Activated T-helper 2 cell treated with anti-CD3 and anti-CD28 coated beads, Interferon-gamma antibody, Interleukin-2, Interleukin-4, amounts not matched to agents 10 μg/mL and 5 μg/mL and 100 μg/mL, durations not matched to agents 14 hours and 24 hours and 36 hours (primary cell): ENCODE results near the gene CCDC112. TPM values are rescaled to one million over a fixed set of nuclear protein-coding genes. Genes with fewer than 3 reads are reported as not detected.
"Not testable (repeated sequence)": the region's sequence is repeated elsewhere in the genome, so short reads cannot be mapped to it uniquely, and the experiment has no call there.

ENCODE experiments used
- DNase-seq: peaks from one replicate; pipeline ENCODE4 v3.0.0; 2021; ENCODE audit warnings: low spot score
- H3K27ac Mint-ChIP-seq: one replicate; pipeline ENCODE4 v1.8.0; 2021; ENCODE audit warnings: mixed read lengths
- H3K27me3 Mint-ChIP-seq: one replicate; pipeline ENCODE4 v1.8.0; 2021; ENCODE audit warnings: low read depth, mixed read lengths
- H3K36me3 Mint-ChIP-seq: one replicate; pipeline ENCODE4 v1.8.0; 2021; ENCODE audit warnings: low read depth, mixed read lengths
- H3K4me1 Mint-ChIP-seq: one replicate; pipeline ENCODE4 v1.8.0; 2021; ENCODE audit warnings: low read depth, mixed read lengths
- H3K4me3 Mint-ChIP-seq: one replicate; pipeline ENCODE4 v1.8.0; 2021; ENCODE audit warnings: low read depth, mild to moderate bottlenecking, moderate library complexity, mixed read lengths
- H3K9me3 Mint-ChIP-seq: one replicate; pipeline ENCODE4 v1.8.0; 2021; ENCODE audit warnings: mixed read lengths
- intact Hi-C: fragments of 100-400 bp; cut with micrococcal nuclease; formaldehyde crosslinking; loops from one replicate; pipeline ENCODE4 v1.15.1; 2023
- total RNA-seq: library from RNA; stranded (reverse); gene quantifications from 2 replicates; pipeline ENCODE4 v1.2.3, GENCODE V29; 2022

Gene CCDC112
- total RNA-seq, 1 donor from 2014 or later: 0.34 TPM

DNA sequence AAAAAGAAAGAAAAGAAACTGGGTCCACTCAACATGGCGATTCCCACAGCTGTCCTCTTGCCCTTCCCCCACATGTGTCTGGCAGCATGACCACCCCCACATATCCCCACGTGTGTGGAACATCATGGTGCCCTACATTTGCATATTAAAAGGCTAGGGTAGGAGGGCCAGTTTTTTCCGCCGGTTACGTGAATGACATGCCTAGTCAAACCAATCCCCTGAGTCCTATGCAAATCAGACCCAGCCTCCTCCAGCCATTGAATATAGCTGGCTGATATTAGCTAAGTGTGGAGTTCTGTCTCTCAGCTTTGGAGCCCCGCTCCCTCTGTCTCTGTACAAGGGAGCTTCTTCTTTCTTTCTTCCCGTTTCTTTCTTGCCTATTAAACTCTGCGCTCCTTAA is 33.0 kb upstream of the CCDC112 start:
- H3K9me3 Mint-ChIP-seq: no peaks in the 10 kb centered on the region
- no peaks in the 10 kb centered on the region for H3K36me3 Mint-ChIP-seq
- no peak overlapping the region for H3K27ac Mint-ChIP-seq
- no peak for DNase-seq
- H3K27me3 Mint-ChIP-seq: peaks cover 30% of the 10 kb centered on the region
- intact Hi-C loops: no loop called here
- H3K4me3 Mint-ChIP-seq: no peak overlapping the region
- H3K4me1 Mint-ChIP-seq: peaks cover 10% of the 10 kb centered on the region

DNA sequence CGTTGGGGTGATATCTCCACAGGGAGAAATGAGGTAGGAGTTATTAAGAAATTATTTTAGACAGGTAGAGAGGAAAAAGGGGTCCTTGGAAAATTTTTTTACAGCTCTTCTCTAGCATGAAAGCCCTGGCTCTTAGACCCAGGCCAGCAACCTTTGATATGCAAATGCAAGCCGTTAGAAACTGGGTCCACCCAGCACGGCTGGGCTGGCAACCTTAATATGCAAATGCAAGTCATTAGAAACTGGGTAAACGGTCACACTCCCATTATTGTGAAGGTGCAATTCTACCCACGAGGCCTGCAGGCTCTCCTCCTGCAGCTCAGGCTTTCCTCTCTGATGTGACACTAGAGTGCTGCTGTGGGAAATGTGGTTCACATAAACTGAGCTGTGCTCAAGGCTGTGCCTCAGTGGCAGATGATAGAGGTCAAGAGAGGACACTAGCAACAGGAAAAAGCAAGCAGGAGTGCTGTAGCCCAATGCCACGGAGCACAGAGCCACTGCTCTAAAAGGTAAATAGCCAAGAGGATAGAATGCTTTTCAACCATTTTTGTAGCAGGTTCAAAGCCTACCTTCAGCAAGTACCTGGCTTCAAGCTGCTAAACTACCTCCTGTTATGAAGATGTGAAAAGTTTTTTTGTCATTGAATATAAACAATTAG is 32.3 kb upstream of the CCDC112 start:
- H3K9me3 Mint-ChIP-seq, H3K4me3 Mint-ChIP-seq, DNase-seq, intact Hi-C loops, H3K27ac Mint-ChIP-seq, H3K4me1 Mint-ChIP-seq, H3K36me3 Mint-ChIP-seq: not testable (repeated sequence)
- peaks cover 38% of the 10 kb centered on the region for H3K27me3 Mint-ChIP-seq

DNA sequence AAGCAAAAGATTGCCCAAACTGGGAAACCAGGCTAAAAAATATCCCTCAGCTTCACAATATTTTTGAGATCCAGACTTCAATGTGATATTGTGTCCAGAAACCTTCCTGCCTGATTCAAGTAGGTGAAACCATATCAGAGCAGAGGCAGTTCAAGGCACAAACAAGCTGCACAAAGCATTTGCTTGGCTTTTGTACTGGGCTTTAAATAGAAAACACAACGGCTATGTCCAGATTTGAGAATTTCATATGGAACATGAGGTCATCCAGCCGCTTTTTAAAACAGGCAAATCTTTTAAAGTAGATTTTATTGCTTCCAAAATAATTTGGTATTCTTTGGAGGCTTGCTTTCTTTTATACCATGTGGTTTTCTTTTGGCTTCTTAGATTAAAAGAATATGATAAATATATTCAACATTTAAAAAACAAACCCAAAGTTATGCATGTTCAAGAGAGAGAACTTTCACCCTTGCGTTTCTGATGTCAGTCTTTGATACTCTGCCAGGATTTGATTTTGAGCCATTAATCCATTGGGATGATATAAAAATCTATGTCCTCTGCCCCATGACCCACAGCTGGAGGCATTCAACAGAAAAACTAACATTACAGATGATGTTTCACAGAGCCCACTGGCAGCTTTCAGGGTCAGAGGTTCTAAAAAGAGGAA is 29.0 kb upstream of the CCDC112 start:
- intact Hi-C loops: no loop called here
- Mint-ChIP-seq H3K4me1 (no peaks in the 10 kb centered on the region), H3K36me3 (no peaks in the 10 kb centered on the region), H3K27me3 (peaks cover 42% of the 10 kb centered on the region), H3K9me3 (no peaks in the 10 kb centered on the region), H3K27ac (no peak overlapping the region), H3K4me3 (no peak overlapping the region)
- DNase-seq: no peak

DNA sequence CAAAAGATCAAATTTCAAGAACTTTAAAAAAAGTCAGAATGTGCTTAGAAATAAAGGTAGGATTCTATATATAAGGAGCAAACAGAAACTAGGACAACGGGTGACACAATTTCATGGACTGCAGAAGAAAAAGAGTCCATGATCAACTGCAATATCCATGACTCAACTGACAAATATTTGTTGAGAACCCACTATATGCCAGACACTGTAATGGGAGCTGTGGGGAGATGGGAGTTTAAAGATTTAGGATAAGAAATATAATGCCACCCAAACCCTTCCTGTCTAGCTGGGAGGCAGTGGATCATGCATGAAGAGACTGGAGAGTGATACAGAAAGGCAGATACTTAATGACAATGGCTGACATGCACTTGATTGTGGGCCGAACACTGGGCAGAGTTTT is 27.6 kb upstream of the CCDC112 start:
- Mint-ChIP-seq H3K36me3 (no peaks in the 10 kb centered on the region), H3K27me3 (peaks cover 42% of the 10 kb centered on the region), H3K4me3 (no peak overlapping the region), H3K27ac (no peak overlapping the region), H3K9me3 (no peaks in the 10 kb centered on the region), H3K4me1 (no peaks in the 10 kb centered on the region)
- no peak for DNase-seq
- intact Hi-C loops: no loop called here

DNA sequence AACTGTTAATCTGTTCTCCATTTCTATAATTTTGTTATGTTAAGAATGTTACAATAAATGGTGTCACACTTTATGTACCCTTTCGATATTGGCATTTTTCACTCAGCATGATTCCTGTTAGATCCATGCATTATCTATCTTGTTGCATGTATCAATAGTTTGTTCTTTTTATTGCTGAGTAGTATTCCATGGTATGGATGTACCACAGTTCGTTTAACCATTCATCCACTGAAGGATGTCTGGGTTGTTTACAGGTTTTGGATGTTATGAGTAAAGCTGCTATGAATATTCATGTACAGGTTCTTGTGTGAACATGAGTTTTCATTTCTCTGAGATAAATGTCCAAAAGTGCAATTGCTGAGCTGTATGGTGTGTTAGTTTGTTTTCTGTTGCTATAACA is 26.3 kb upstream of the CCDC112 start:
- Mint-ChIP-seq H3K4me3 (no peak overlapping the region), H3K27me3 (peaks cover 49% of the 10 kb centered on the region), H3K4me1 (no peaks in the 10 kb centered on the region), H3K36me3 (no peaks in the 10 kb centered on the region), H3K27ac (no peak overlapping the region), H3K9me3 (no peaks in the 10 kb centered on the region)
- intact Hi-C loops: no loop called here
- DNase-seq: no peak

DNA sequence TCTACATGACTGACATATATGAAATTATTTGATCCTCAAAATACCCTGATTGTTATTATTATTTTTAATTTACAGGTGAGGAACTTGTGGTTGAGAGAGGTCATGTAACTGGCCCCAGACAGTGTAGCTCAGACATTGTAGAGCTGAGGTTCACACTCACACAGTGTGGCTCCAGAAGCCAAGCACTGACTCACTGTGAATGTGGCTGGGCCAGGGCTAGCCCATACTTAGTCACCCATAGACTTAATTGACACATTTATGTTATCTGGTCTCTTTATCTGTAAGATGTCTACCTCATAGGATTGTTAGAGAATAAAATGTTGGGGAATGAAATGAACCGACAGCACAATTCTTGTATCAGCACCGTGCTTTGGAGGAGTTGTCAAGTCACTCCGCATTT is 24.9 kb upstream of the CCDC112 start:
- DNase-seq: no peak
- H3K27me3 Mint-ChIP-seq: peaks cover 55% of the 10 kb centered on the region
- intact Hi-C loops: no loop called here

DNA sequence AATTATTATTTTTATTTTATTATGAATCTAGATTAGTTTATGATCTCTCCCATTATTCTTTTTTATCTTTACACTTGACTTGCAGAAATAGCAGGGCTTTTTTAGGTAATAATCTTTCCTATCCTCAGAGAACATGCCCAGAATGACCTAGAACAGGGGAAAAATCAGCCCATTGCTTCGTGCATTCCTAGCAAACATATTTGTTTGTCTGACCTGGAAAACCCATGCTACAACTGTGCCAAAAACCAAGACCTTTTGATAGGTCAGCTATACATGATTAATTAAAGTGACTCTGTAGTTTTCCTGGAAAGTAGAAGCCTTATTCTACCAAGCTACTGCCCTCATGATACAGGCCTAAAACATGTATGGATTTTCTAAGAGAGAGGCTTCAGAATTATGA is 24.1 kb upstream of the CCDC112 start:
- Mint-ChIP-seq H3K27me3 (peaks cover 59% of the 10 kb centered on the region), H3K4me1 (no peaks in the 10 kb centered on the region), H3K36me3 (no peaks in the 10 kb centered on the region), H3K9me3 (no peaks in the 10 kb centered on the region), H3K27ac (no peak overlapping the region), H3K4me3 (no peak overlapping the region)
- intact Hi-C loops: no loop called here
- no peak for DNase-seq

More for the DNA sequence above, 24.9 kb upstream of the CCDC112 start:
- Mint-ChIP-seq H3K4me1 (no peaks in the 10 kb centered on the region), H3K9me3 (no peaks in the 10 kb centered on the region), H3K27ac (no peak overlapping the region), H3K36me3 (no peaks in the 10 kb centered on the region), H3K4me3 (no peak overlapping the region)

DNA sequence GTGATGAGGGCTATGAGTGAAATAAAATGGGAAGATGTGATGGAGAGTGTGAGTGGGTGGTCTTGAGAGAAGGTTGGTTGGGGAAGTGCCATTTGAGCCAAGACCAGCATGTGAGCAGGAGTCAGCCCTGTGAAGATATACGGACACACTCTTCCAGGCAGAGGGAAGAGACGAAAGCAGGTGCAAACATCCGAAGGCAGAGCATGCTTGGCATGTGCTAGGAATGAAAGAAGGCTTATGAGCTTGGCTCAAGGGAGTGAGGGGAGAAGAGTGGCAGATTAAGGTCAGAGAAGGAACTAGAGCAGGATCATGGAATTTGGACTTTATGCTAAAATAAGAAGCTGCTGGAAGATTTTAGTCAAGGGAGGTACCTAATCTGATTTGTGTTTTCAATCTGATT is 23.6 kb upstream of the CCDC112 start:
- H3K4me1 Mint-ChIP-seq: no peaks in the 10 kb centered on the region
- no peak overlapping the region for H3K27ac Mint-ChIP-seq
- no peak overlapping the region for H3K4me3 Mint-ChIP-seq
- H3K36me3 Mint-ChIP-seq: no peaks in the 10 kb centered on the region
- no peak for DNase-seq
- no peaks in the 10 kb centered on the region for H3K9me3 Mint-ChIP-seq
- intact Hi-C loops: no loop called here
- H3K27me3 Mint-ChIP-seq: peaks cover 60% of the 10 kb centered on the region

DNA sequence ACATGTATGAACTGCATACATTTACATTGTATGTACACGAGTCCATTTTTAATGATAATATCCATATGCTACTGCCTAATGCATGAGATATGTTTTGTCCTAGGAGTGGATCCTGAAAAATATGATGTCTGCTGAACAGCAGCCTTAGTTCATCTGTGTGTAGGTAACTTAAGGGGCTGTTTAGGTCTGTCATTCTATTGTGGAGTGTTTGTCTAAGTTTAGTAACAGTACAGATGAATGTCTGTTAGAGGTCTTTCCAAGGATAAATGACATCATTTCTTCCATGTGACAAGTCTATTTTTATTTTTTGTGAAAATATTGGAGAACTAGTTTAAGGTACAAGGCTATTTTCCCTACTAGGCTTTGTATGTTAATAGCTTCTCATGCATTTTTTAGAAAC is 22.6 kb upstream of the CCDC112 start:
- intact Hi-C loops: no loop called here
- peaks cover 57% of the 10 kb centered on the region for H3K27me3 Mint-ChIP-seq
- no peaks in the 10 kb centered on the region for H3K9me3 Mint-ChIP-seq
- no peak overlapping the region for H3K27ac Mint-ChIP-seq
- DNase-seq: no peak
- no peaks in the 10 kb centered on the region for H3K36me3 Mint-ChIP-seq
- no peak overlapping the region for H3K4me3 Mint-ChIP-seq
- H3K4me1 Mint-ChIP-seq: no peaks in the 10 kb centered on the region

DNA sequence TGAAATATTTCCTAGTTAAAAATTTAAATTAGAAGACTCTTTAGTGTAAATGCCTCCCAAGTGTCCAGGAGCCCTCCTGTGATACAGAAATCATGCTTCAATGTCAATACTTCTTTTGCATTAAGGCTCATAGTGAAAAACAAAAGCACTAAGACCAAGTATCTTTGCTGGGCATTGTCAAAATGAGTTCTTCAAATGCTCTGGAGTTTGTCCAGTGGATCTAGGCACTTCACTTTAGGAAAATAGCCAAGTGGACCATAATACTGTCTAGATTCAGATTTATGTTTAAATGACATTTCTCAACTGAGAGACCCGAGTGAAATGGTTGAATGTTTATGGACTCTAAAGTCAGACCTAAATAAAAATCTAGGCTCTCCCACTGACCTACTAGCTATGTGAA is 21.3 kb upstream of the CCDC112 start:
- Mint-ChIP-seq H3K27ac (no peak overlapping the region), H3K36me3 (no peaks in the 10 kb centered on the region), H3K9me3 (no peaks in the 10 kb centered on the region), H3K4me3 (no peak overlapping the region), H3K4me1 (no peaks in the 10 kb centered on the region), H3K27me3 (peaks cover 55% of the 10 kb centered on the region)
- intact Hi-C loops: no loop called here
- no peak for DNase-seq

DNA sequence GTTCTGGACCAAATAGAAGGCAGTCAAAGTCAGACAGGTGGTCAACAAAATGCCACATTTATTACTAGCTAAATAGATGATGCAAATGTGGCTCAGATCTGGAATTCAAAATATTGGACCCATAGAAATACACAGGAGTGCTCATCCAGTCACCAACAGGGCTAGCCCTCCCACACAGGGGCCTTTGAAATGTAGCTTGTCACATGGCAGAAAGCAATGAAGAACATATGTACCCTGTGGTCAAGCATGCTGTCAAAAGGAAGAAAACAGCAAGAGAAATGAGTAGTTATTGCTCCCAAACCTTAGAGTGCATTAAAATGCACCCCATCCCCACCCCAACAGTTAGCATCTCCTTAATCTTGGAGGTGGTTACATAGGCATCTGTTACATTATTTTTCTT is 20.9 kb upstream of the CCDC112 start:
- Mint-ChIP-seq H3K4me3 (no peak overlapping the region), H3K27me3 (peaks cover 55% of the 10 kb centered on the region), H3K4me1 (no peaks in the 10 kb centered on the region), H3K27ac (no peak overlapping the region), H3K36me3 (no peaks in the 10 kb centered on the region), H3K9me3 (no peaks in the 10 kb centered on the region)
- intact Hi-C loops: no loop called here
- no peak for DNase-seq

DNA sequence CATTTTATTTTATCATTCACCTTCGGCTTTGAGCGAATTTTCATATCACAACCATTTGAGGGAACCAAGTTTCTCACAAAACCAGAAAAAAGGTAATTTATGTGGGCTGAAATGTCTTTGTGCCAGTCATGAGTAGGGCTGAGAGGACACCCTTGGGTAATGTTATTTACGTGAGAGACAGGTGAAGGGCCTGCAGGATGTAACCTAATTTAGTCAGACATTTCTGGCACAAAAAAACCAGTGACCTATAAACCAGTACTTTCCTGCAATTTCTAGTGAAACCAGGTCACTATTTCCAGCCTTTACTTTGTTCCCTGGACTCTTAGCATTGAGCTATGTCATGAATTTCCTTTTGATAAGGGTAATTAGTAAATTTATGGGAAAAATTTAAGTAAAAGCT is 17.2 kb upstream of the CCDC112 start:
- no peak overlapping the region for H3K4me3 Mint-ChIP-seq
- DNase-seq: no peak
- H3K27me3 Mint-ChIP-seq: peaks cover 60% of the 10 kb centered on the region
- intact Hi-C loops: no loop called here
- H3K9me3 Mint-ChIP-seq: no peaks in the 10 kb centered on the region
- no peaks in the 10 kb centered on the region for H3K4me1 Mint-ChIP-seq
- no peaks in the 10 kb centered on the region for H3K36me3 Mint-ChIP-seq
- H3K27ac Mint-ChIP-seq: no peak overlapping the region

DNA sequence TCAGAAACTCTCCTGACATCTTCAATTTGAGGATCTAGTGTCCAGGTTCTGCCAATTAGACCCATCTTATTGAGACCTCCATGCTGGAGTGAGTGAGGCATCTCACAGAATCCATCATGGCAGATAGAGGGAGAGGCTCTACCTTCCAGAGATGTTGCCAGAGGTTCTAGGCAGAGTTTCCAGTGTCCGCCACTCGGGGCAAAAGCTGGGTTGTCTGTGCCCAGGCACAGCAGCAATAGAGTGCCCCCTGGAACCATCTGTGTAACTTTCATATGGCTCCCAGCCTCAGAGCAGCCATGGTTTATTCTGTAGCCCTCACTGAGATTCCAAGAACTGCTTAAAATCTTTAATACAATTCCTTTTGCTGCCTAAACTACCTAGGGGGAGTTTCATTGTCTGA is 16.6 kb upstream of the CCDC112 start:
- H3K4me1 Mint-ChIP-seq: no peaks in the 10 kb centered on the region
- no peaks in the 10 kb centered on the region for H3K9me3 Mint-ChIP-seq
- no peak for DNase-seq
- peaks cover 59% of the 10 kb centered on the region for H3K27me3 Mint-ChIP-seq
- intact Hi-C loops: no loop called here
- H3K36me3 Mint-ChIP-seq: no peaks in the 10 kb centered on the region
- no peak overlapping the region for H3K4me3 Mint-ChIP-seq
- no peak overlapping the region for H3K27ac Mint-ChIP-seq
